PC-9 (cell line): ENCODE measurements around the gene PGLYRP2. TPM values are rescaled to one million over a fixed set of nuclear protein-coding genes. Genes with fewer than 3 reads are reported as not detected.

ENCODE experiments used
- BruUV-seq: library from RNA; stranded (reverse); fragments of 400-500 nt; replicated peaks from 2 replicates; lab custom pipeline; 2021; lab: Mats Ljungman, UMichigan
- CTCF ChIA-PET: fragments of 300-600 bp; sonication (Branson Sonifier 250); formaldehyde crosslinking; loops from one replicate; lab custom pipeline; 2022; ENCODE audit warnings: antibody characterized with exemption; lab: Charles Lee
- POLR2A ChIA-PET: fragments of 300-600 bp; sonication (Branson Sonifier 250); formaldehyde crosslinking; loops from one replicate; lab custom pipeline; 2022; ENCODE audit warnings: antibody characterized with exemption; ENCODE audit not compliant: unreplicated experiment; lab: Charles Lee
- DNase-seq, 2 experiments: peaks; one replicate each; pipeline versions ENCODE4 v3.0.0 to v3.0.0-alpha.2; 2015 to 2022; ENCODE audit warnings: mixed read lengths in 1 of 2
- H2AFZ ChIP-seq: fragments of 200-600 bp; sonication (generic); 2 replicates; pipeline ENCODE4 v1.8.1; 2017; ENCODE audit warnings: antibody characterized with exemption
- H3F3A ChIP-seq: fragments of 200-600 bp; sonication (generic); 2 replicates; pipeline ENCODE4 v1.8.1; 2017; ENCODE audit warnings: antibody characterized with exemption, mild to moderate bottlenecking, low read depth; ENCODE audit not compliant: insufficient read depth
- H3K27ac ChIP-seq: fragments of 200-600 bp; sonication (generic); 2 replicates; pipeline ENCODE4 v1.6.1; 2016; ENCODE audit warnings: mixed run types
- H3K27me3 ChIP-seq: fragments of 200-600 bp; sonication (generic); 2 replicates; pipeline ENCODE4 v1.6.1; 2016; ENCODE audit warnings: low read depth, mixed run types; ENCODE audit not compliant: insufficient read depth
- H3K36me3 ChIP-seq: fragments of 200-600 bp; sonication (generic); 2 replicates; pipeline ENCODE4 v1.6.1; 2016; ENCODE audit warnings: low read depth, mixed run types
- H3K4me1 ChIP-seq: fragments of 200-600 bp; sonication (generic); replicated peaks from 2 replicates; pipeline ENCODE4 v1.6.1; 2016; ENCODE audit warnings: mixed run types; ENCODE audit not compliant: insufficient read depth
- H3K4me2 ChIP-seq: fragments of 200-600 bp; sonication (generic); 2 replicates; pipeline ENCODE4 v1.6.1; 2017; ENCODE audit warnings: mixed run types
- H3K4me3 ChIP-seq: fragments of 200-600 bp; sonication (generic); 2 replicates; pipeline ENCODE4 v1.6.1; 2016; ENCODE audit warnings: mixed run types
- H3K79me2 ChIP-seq: fragments of 200-600 bp; sonication (generic); 2 replicates; pipeline ENCODE4 v1.6.1; 2017; ENCODE audit warnings: low read depth, mixed run types
- H3K9me2 ChIP-seq: fragments of 200-600 bp; sonication (generic); 2 replicates; pipeline ENCODE4 v1.8.1; 2017; ENCODE audit warnings: mild to moderate bottlenecking; ENCODE audit not compliant: insufficient read depth
- H3K9me3 ChIP-seq: fragments of 200-600 bp; sonication (generic); 2 replicates; pipeline ENCODE4 v1.8.1; 2016; ENCODE audit warnings: low read depth; ENCODE audit not compliant: insufficient read depth
- H4K20me1 ChIP-seq: fragments of 200-600 bp; sonication (generic); 2 replicates; pipeline ENCODE4 v1.8.1; 2017; ENCODE audit not compliant: insufficient read depth
- EZH2 ChIP-seq: fragments of 200-600 bp; sonication (generic); IDR thresholded peaks from 2 replicates; pipeline ENCODE4 v1.8.0; 2017; ENCODE audit warnings: antibody characterized with exemption, low read depth
- intact Hi-C: fragments of 100-400 bp; cut with micrococcal nuclease; formaldehyde crosslinking; loops from one replicate; pipeline ENCODE4 v1.10.0; 2022; ENCODE audit not compliant: unreplicated experiment
- total RNA-seq: library from RNA; stranded (reverse); gene quantifications from 2 replicates; pipeline ENCODE4 v1.2.3, GENCODE V29; 2021
- TF ChIP-seq, protein P1 (sequence below): fragments of 200-600 bp; sonication (generic); conservative IDR thresholded peaks from 2 replicates; pipeline ENCODE4 v1.6.1; 2017; ENCODE audit warnings: mixed run types, antibody characterized with exemption, mild to moderate bottlenecking, moderate library complexity

The PGLYRP2 gene
- total RNA-seq, 1 experiment from 2014 or later, result not detected

DNA sequence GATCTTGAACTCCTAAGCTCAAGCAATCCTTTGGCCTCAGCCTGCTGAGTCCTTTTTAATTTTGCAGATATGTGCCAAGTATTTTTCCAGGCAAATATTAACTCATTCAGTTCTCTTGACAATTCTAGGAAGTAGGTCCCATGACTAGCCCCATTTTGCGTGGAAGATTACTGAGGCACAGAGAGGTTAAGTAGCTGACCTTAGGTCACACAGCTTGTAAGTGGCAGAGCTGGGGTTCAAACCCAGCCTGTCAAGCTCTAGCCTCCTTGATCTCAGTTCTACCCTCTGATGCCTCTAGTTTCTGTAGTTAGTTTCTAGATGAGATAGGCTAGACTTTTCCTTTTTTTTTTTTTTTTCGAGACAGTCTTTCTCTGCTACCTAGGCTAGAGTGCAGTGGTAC, 47.1 kb upstream of the PGLYRP2 start:
- ChIA-PET POLR2A (no interaction called here), CTCF (interaction anchor here (0.6 to 0.7 kb wide), 2 partner anchors 284 to 1168 kb away, joined by 3 to 5 read pairs; no protein-coding TSS in a partner anchor)
- Histone ChIP-seq H3K27me3 (peaks cover 24% of the 10 kb centered on the region; the same call in 1 of the 2 replicates), H4K20me1 (no peaks in the 10 kb centered on the region; the same call in 1 of the 2 replicates), H3F3A (no peaks in the 10 kb centered on the region), H3K79me2 (no peaks in the 10 kb centered on the region), H3K9me3 (no peaks in the 10 kb centered on the region), H3K9me2 (no peaks in the 10 kb centered on the region), H3K4me2 (no peak overlapping the region), H3K36me3 (no peaks in the 10 kb centered on the region), H3K27ac (no peak overlapping the region), H2AFZ (no peak overlapping the region), H3K4me1 (no peaks in the 10 kb centered on the region), H3K4me3 (no peak overlapping the region)
- intact Hi-C loops, result no loop called here
- no TSS peak for BruUV-seq
- TF ChIP-seq, protein P1, sequence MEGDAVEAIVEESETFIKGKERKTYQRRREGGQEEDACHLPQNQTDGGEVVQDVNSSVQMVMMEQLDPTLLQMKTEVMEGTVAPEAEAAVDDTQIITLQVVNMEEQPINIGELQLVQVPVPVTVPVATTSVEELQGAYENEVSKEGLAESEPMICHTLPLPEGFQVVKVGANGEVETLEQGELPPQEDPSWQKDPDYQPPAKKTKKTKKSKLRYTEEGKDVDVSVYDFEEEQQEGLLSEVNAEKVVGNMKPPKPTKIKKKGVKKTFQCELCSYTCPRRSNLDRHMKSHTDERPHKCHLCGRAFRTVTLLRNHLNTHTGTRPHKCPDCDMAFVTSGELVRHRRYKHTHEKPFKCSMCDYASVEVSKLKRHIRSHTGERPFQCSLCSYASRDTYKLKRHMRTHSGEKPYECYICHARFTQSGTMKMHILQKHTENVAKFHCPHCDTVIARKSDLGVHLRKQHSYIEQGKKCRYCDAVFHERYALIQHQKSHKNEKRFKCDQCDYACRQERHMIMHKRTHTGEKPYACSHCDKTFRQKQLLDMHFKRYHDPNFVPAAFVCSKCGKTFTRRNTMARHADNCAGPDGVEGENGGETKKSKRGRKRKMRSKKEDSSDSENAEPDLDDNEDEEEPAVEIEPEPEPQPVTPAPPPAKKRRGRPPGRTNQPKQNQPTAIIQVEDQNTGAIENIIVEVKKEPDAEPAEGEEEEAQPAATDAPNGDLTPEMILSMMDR, result no peak
- TF ChIP-seq EZH2, result no peak
- DNase-seq, result no peak

- intact Hi-C loops, result no loop called here
- no peaks in the 10 kb centered on the region for H3F3A ChIP-seq
- TF ChIP-seq EZH2, result no peak
- TF ChIP-seq, protein P1, result no peak
- no peaks in the 10 kb centered on the region for H3K4me1 ChIP-seq
- no peak overlapping the region for H3K4me3 ChIP-seq
- no peaks in the 10 kb centered on the region for H3K9me2 ChIP-seq
- H4K20me1 ChIP-seq, result no peaks in the 10 kb centered on the region; the same call in 1 of the 2 replicates
- no peak for DNase-seq
- H3K36me3 ChIP-seq, result no peaks in the 10 kb centered on the region
- H3K4me2 ChIP-seq, result no peak overlapping the region
- no TSS peak for BruUV-seq
- H3K79me2 ChIP-seq, result no peaks in the 10 kb centered on the region
- no peaks in the 10 kb centered on the region for H3K9me3 ChIP-seq
- CTCF ChIA-PET, result no interaction called here
- no peak overlapping the region for H2AFZ ChIP-seq
- H3K27me3 ChIP-seq, result peaks cover 26% of the 10 kb centered on the region; the same call in 1 of the 2 replicates
- H3K27ac ChIP-seq, result no peak overlapping the region
- POLR2A ChIA-PET, result no interaction called here
Observed at GRCh38 chr19:15525291-15525690, 46.0 kb upstream of the PGLYRP2 start.

DNA sequence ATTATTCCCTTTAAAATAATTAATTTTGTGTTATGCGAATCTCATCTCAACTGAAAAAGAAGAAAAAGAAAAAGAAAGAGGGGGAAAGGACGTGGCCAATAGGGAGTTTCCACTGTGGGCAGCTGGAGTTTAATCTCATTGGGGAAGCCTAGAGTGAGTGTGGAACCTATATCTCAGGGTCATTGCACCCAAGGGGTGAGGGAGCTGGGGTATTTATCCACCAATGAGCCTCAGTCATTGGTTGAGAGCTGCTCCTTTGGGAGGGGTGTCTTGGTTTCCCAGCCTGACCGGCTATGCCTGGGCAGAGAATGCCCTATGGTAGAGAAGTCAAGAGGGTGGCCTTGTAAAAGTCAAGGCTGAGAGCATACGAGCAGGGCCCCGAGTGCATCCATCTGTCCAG, 45.5 kb upstream of the PGLYRP2 start:
- BruUV-seq, result no TSS peak
- Histone ChIP-seq H3K27me3 (peaks cover 29% of the 10 kb centered on the region), H4K20me1 (no peaks in the 10 kb centered on the region; the same call in 1 of the 2 replicates), H3K27ac (no peak overlapping the region), H3K4me1 (no peaks in the 10 kb centered on the region), H3K36me3 (no peaks in the 10 kb centered on the region), H2AFZ (no peak overlapping the region), H3K4me3 (no peak overlapping the region), H3K9me3 (no peaks in the 10 kb centered on the region), H3K9me2 (no peaks in the 10 kb centered on the region), H3F3A (no peaks in the 10 kb centered on the region), H3K4me2 (no peak overlapping the region), H3K79me2 (no peaks in the 10 kb centered on the region)
- intact Hi-C loops, result no loop called here
- ChIA-PET CTCF (no interaction called here), POLR2A (no interaction called here)
- no peak for DNase-seq
- TF ChIP-seq, protein P1, result no peak
- no peak for TF ChIP-seq EZH2
